ENCODE measurements around the gene CNN1.

Gene CNN1

GRCh38 chr19:11538232-11539036 lies at the start of gene CNN1:
CNN1 (plus strand) TSS chr19:11538851; CDS start chr19:11538928, 77 bp downstream.
- DNase-seq: peak; percentile 63

- DNase-seq: no peak
These were observed 49.3 kb upstream of the CNN1 start for GRCh38 chr19:11489378-11489777.

GRCh38 chr19:11494634-11495285 lies 43.9 kb upstream of the CNN1 start:
- no peak for DNase-seq

GRCh38 chr19:11495481-11495880 lies 43.2 kb upstream of the CNN1 start:
- no peak for DNase-seq

GRCh38 chr19:11495885-11496284 lies 42.8 kb upstream of the CNN1 start:
- DNase-seq: no peak

- DNase-seq: peak; percentile 79
These were observed 42.1 kb upstream of the CNN1 start for GRCh38 chr19:11496391-11497163.

GRCh38 chr19:11499220-11499726 lies 39.4 kb upstream of the CNN1 start:
- DNase-seq: no peak

- DNase-seq: no peak
These were observed 38.7 kb upstream of the CNN1 start for GRCh38 chr19:11499890-11500420.

- DNase-seq: no peak
These were observed 34.1 kb upstream of the CNN1 start for GRCh38 chr19:11504502-11505031.

GRCh38 chr19:11505032-11505503 lies 33.6 kb upstream of the CNN1 start:
- DNase-seq: peak; percentile 89

GRCh38 chr19:11505504-11506100 lies 33.0 kb upstream of the CNN1 start, which contains the start of gene ZNF653:
ZNF653 (minus strand) TSS chr19:11505839; CDS start chr19:11505786, 53 bp downstream.
- DNase-seq: peak; percentile 80

- DNase-seq: no peak
These were observed 32.5 kb upstream of the CNN1 start for GRCh38 chr19:11506101-11506555.

- DNase-seq: no peak
These were observed 31.7 kb upstream of the CNN1 start for GRCh38 chr19:11506967-11507366.

- DNase-seq: no peak
These were observed 31.1 kb upstream of the CNN1 start for GRCh38 chr19:11507370-11508078.

GRCh38 chr19:11510444-11510843 lies 28.2 kb upstream of the CNN1 start:
- no peak for DNase-seq

- no peak for DNase-seq
These were observed 24.7 kb upstream of the CNN1 start for GRCh38 chr19:11513946-11514345.

GRCh38 chr19:11519138-11519537 lies 19.5 kb upstream of the CNN1 start:
- no peak for DNase-seq

- DNase-seq: peak; percentile 97
These were observed 9.9 kb upstream of the CNN1 start, which contains the start of gene ECSIT for GRCh38 chr19:11528551-11529341. ECSIT (minus strand) TSS chr19:11529134; CDS start chr19:11519170, 9,964 bp downstream.

GRCh38 chr19:11530432-11530831 lies 8.2 kb upstream of the CNN1 start:
- DNase-seq: peak; percentile 94

- DNase-seq: no peak
These were observed 4.1 kb upstream of the CNN1 start for GRCh38 chr19:11534538-11534937.
